ENCODE data around the gene POLA1. TPM values are rescaled to one million over a fixed set of nuclear protein-coding genes. Genes with fewer than 3 reads are reported as not detected.

Gene POLA1
- total RNA-seq, 4 donors from 2014 or later: 5.7 to 13.9 (median 9.9) TPM

DNA sequence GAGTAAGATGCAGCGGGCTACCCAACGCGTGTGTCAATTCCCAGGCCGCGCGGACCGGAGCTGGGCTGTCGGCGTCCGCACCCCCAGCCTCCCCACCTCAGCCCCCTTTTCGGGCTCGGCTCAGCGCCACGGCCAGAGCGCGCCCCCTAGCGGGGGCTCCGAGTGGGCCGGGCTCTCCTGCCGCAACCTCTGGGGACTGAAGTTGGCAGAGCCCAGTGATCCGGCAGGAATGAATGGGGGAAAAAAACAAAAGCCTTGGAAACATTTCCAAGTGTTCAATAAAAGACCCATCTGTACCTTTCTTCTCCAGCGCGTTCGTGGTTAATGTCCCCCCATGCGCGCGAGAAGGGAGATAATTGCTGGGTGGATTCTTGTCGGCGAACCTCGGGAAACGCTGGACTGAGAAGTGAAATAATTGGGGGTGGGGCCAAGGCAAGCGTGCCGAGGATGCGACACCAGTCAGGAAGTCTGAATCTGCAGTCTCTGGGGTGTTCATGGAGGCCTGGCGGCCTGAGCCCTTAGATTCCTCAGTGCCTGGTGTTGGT is 327.3 kb downstream of the POLA1 start:
- TF ChIP-seq, protein P1, sequence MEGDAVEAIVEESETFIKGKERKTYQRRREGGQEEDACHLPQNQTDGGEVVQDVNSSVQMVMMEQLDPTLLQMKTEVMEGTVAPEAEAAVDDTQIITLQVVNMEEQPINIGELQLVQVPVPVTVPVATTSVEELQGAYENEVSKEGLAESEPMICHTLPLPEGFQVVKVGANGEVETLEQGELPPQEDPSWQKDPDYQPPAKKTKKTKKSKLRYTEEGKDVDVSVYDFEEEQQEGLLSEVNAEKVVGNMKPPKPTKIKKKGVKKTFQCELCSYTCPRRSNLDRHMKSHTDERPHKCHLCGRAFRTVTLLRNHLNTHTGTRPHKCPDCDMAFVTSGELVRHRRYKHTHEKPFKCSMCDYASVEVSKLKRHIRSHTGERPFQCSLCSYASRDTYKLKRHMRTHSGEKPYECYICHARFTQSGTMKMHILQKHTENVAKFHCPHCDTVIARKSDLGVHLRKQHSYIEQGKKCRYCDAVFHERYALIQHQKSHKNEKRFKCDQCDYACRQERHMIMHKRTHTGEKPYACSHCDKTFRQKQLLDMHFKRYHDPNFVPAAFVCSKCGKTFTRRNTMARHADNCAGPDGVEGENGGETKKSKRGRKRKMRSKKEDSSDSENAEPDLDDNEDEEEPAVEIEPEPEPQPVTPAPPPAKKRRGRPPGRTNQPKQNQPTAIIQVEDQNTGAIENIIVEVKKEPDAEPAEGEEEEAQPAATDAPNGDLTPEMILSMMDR (IDR thresholded peaks at IDR 0.05): no peak
- no peak for DNase-seq (ENCODE audit: low spot score)
- no peak for ATAC-seq (ENCODE audit: low FRiP score)

- no peak for DNase-seq (ENCODE audit: low spot score)
- ATAC-seq (ENCODE audit: low FRiP score): no peak
- TF ChIP-seq, protein P1 (IDR thresholded peaks at IDR 0.05): no peak
Observed at GRCh38 chrX:25022499-25023325, 329.0 kb downstream of the POLA1 start.

DNA sequence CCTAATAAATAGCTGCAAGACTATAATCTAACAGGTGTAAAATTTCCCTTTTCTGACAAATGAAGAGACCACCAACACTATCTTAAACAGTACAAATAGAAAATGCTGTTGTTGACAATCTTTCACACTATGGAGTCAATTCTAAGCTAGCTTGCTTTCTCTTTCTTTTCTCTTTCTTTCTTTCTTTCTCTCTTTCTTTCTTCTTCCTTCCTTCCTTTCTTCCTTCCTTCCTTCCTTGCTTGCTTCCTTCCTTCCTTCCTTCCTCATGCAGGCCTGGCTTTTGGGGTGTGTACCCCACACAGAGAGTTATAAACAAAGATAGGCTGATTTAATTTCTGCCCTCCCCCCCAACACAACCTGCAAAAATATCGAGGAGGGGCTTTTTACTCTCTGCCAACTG is 330.2 kb downstream of the POLA1 start:
- TF ChIP-seq, protein P1 (IDR thresholded peaks at IDR 0.05): no peak

DNA sequence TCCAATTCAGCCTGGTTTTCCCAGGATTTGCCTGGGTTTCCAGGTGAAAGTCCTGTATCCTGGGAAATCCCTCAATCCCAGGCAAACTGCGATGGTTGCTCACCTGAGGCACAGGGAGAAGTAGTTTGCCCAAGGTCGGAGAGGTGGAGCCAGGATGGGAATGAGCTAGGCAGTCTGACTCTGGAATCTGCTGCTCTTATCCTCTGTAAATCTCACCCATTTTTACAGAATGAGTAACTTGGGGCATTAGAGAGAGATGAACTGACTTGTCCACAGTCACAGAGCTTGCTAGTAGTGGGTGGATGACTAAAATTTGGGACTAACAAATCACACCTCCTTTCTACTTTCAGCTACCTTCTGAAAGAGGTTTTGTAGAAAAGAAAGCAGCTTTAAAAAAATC is 331.9 kb downstream of the POLA1 start:
- TF ChIP-seq, protein P1 (IDR thresholded peaks at IDR 0.05): no peak
- ATAC-seq (ENCODE audit: low FRiP score) (no peak), DNase-seq (ENCODE audit: low spot score) (no peak)

More for the DNA sequence above, 330.2 kb downstream of the POLA1 start:
- no peak for DNase-seq (ENCODE audit: low spot score)
- no peak for ATAC-seq (ENCODE audit: low FRiP score)

DNA sequence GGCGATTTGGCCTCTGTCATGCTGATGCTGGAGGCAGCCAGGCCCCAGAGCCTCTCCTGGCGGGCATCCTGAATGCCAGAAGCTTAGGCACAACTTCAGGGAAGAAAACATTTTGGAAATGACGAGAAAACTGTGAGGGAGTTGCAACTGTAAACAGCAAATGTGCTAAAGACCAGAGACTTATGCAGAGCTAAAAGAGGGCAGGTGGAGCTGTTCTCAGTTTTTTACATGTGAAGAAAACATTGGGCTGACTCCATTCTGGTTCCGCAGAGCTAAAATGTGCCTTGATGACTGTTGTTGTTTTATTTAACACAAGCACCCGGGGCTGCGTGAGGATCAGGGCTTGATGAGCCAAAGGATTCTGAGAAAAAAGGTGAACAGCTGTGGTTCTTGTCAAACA is 332.9 kb downstream of the POLA1 start:
- TF ChIP-seq, protein P1 (IDR thresholded peaks at IDR 0.05): no peak
- ATAC-seq (ENCODE audit: low FRiP score) (no peak), DNase-seq (ENCODE audit: low spot score) (no peak)

- DNase-seq (ENCODE audit: low spot score) (no peak), ATAC-seq (ENCODE audit: low FRiP score) (no peak)
- TF ChIP-seq, protein P1 (IDR thresholded peaks at IDR 0.05): no peak
Observed at GRCh38 chrX:25028726-25029125, 335.0 kb downstream of the POLA1 start.
